T-helper 1 cell (primary cell): ENCODE results near the gene SEMA3A.

Source experiments
- DNase-seq, 5 donors: peaks; one replicate each; pipeline ENCODE4 v3.0.0-alpha.2; 2012 to 2020

Gene SEMA3A

GRCh38 chr7:83918142-83918541 is 276.4 kb downstream of the SEMA3A start:
- DNase-seq = no peak

DNA sequence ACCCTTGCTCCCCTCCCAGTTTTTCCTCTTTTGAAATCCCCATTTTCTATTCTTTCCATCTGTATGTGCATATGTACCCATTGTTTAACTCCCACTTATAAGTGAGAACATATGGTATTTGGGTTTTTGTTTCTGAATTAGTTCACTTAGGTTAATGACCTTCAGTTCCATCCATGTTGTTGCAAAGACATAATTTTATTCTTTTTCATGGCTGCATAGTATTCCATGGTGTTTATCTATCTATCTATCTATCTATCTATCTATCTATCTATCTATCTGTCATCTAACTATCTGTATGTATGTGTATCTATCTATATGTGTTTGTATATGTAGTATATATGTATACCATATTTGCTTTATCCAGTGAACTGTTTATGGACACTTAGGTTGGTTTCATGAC is 281.4 kb downstream of the SEMA3A start:
- no peak for DNase-seq

- DNase-seq = no peak
Measured at GRCh38 chr7:83908526-83908925, 286.1 kb downstream of the SEMA3A start.
